Cardiac fibroblast (primary cell): ENCODE data around the gene C11orf52.

Experiments
- DNase-seq, 2 donors: peaks; one replicate each; pipeline versions ENCODE4 v3.0.0 to v3.0.0-alpha.2; 2010; ENCODE audit warnings: low read depth in 2 of 2
- H3K4me3 ChIP-seq, 2 donors: replicated peaks in 1 of 2; 1 replicate in 1 of 2; 2 replicates in 1 of 2; pipeline ENCODE4 v1.5.1; 2011; ENCODE audit warnings: low read depth in 2 of 2, low read length in 2 of 2, mild to moderate bottlenecking in 2 of 2, moderate library complexity in 1 of 2
- TF ChIP-seq, protein P1 (sequence below): IDR thresholded peaks from one replicate; pipeline ENCODE4 v1.5.1; 2011; ENCODE audit warnings: low read depth, mild to moderate bottlenecking, low read length, inconsistent platforms

Gene C11orf52, protein sequence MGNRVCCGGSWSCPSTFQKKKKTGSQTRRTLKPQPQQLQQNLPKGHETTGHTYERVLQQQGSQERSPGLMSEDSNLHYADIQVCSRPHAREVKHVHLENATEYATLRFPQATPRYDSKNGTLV

DNA sequence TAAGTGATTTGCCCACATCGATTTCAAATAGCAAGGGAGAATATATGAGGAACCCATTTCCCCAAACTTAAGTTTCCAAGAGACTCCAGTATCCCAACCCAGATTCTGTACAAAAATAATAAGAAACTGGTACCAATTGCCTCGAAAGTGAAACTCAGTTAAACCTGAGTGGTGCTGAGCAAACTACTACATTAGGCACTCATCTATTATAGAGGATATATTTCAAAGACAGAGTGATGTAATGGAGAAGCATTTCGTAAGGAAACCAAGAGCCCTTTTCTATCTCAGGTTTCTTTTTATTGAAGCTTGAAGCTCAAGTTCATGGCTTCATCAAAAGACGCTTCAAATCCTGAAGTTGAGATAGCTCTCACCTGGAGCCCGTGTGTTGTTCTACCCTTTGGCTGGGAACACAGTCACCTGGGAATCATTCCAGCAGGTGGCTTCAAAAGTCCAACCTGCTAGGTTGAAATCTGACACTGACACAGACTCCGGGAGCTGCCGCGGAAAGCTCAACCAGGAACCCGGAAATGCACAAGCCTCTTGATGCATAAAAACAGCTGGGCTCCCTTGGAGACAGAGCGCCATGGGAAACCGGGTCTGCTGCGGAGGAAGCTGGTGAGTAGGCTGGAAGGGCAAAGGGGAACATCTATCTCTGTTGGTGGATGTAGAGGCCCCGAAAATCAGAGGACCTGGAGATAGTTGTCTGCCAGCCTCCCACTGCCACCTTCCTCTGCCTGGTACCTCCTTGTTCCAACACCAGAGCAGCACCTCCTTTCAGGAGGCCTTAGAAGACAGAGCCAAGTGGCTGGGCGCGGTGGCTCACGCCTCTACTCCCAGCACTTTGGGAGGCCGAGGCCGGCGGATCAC, at the start of gene C11orf52:
C11orf52 (plus strand) TSS at position 524 of the 867 bp plus-strand sequence; CDS start at position 584, 60 bp downstream.
- DNase-seq, result peak; percentile 44 to 52
- H3K4me3 ChIP-seq, result no peak within 1 kb of the TSS
- TF ChIP-seq, protein P1, sequence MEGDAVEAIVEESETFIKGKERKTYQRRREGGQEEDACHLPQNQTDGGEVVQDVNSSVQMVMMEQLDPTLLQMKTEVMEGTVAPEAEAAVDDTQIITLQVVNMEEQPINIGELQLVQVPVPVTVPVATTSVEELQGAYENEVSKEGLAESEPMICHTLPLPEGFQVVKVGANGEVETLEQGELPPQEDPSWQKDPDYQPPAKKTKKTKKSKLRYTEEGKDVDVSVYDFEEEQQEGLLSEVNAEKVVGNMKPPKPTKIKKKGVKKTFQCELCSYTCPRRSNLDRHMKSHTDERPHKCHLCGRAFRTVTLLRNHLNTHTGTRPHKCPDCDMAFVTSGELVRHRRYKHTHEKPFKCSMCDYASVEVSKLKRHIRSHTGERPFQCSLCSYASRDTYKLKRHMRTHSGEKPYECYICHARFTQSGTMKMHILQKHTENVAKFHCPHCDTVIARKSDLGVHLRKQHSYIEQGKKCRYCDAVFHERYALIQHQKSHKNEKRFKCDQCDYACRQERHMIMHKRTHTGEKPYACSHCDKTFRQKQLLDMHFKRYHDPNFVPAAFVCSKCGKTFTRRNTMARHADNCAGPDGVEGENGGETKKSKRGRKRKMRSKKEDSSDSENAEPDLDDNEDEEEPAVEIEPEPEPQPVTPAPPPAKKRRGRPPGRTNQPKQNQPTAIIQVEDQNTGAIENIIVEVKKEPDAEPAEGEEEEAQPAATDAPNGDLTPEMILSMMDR, result no peak

DNA sequence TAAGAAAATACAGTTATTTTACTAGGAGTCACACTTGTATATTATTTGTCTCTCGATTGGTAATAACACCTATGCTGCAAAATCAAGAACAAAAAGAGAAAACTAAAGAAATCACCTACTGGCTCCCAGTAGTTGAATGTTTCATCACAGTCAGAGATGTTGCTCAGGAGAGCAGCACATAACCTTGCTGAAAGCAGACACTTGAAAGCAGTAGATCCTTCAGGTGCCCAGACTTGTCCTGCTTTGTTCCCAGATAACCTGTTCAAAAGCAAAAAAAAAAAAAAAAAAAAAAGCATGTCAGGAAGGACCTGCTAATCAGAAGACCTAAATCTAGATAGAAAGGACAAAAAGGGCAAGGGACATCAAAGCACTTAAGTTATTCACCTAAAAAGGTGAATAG, 48.6 kb upstream of the C11orf52 start:
- no peak overlapping the region for H3K4me3 ChIP-seq
- TF ChIP-seq, protein P1, result no peak
- no peak for DNase-seq

DNA sequence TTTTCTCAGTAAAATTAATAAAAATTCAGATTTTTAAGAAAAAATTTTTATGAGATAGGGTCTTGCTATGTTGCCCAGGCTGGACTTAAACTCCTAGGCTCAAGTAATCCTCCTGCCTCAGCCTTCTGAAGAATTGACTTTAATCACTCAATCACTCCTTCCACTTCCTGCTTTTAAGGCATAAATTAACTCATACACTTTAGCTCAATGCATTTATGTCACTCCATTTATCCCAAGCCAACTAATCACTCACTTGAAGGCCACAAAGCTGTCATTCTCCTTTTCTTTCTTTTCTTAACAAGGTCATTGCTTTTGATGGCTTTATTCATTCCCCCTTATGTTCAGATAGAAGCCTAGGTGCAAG, 48.2 kb upstream of the C11orf52 start:
- TF ChIP-seq, protein P1, result no peak
- DNase-seq, result no peak
- H3K4me3 ChIP-seq, result peak overlapping the region; percentile 73 to 89

DNA sequence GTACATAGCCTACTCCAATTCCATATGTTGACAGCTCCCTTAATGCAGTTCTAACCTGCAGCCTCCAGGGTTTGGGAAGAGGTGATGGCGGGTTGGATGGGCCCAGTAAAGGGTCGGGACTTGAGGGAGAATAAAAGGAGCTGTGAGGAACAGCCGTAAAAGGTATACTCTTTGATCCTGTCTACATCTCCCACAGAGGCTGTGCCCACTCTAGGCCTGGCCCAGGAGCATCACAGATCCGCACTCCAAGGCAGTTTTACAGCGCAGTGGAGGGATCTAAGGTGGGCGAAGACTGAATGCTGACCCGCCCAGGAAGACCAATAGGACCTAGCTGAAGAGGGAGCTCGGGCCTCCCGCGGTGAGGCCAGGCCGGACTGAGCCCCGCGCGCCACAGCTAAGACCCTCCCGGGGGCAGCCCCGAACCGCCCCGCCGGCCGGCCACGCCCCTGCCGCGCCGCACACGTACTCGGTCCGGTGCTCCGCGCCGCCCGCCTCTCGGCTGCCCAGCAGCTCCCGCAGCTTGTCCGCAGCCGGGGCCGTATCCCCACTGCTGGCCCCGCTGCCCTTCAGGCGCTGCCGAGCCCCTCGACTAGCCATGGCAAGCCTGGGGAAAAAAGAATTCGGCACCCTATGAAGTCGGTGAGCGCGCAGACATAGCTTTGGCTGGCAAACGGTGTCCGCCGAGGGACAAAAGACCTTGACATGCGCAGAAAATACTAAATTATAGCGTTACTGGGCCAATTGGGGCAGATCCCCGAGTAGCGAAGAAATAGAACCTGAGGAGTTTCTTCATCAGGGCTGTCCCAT, 47.6 kb upstream of the C11orf52 start, which contains the start of gene ALG9:
ALG9 (minus strand) TSS at position 696 of the 807 bp plus-strand sequence; CDS start at position 597, 99 bp downstream.
- TF ChIP-seq, protein P1, result peak; percentile 49
- peak; percentile 88 to 89 for DNase-seq
- peak within 1 kb of the TSS; percentile 73 to 89 for H3K4me3 ChIP-seq

DNA sequence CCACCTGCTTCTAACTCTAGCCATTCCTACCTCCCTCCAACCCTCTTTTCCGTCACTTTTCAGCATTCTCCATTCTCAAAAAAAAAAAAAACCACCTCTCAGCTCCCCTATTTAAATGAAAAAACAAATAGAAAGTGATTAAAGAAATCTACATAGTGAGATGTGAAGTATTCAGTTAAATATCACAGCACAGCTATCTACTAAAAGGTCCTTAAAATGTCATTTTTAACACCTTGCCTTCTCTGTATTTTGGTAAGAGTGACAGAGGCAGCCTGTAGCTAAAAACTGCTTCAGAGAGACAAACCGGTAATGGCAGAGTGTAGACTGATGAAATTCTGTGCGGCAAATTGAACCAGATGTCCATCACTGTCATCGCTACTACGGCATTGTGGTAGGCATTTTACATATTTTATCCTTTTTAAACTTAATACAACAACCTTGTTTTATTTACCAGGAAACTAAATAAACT, 47.0 kb upstream of the C11orf52 start:
- DNase-seq, result no peak
- peak overlapping the region; percentile 73 to 89 for H3K4me3 ChIP-seq
- TF ChIP-seq, protein P1, result no peak

DNA sequence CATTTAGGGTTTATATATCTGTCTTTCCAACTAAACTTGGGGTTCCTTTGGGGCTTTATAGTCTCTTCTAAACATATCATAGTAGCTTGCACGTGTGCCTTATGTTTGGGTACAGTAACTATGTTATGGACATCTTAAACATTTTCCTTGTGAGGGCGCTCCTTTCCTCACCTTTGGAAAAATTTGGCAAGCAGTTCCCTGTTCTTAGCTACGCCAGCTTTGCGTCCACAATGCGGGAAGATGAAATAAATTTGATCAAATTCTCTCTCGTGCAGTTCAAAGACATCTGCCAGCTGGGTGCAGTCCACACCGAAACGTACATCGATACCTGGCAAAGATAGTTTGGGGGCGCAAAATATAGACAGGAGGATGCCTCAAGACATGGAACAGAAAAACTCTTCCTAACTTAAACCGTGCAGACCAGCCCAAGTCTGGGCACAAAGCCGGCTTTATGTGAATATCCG, 40.3 kb upstream of the C11orf52 start:
- TF ChIP-seq, protein P1, result no peak
- DNase-seq, result peak in 1 of 2 donors; percentile 43
- H3K4me3 ChIP-seq, result peak overlapping the region; percentile 56 to 66
